ENCODE measurements around the gene PKD1. TPM values are rescaled to one million over a fixed set of nuclear protein-coding genes. Genes with fewer than 3 reads are reported as not detected.
"Not testable (repeated sequence)": the region's sequence is repeated elsewhere in the genome, so short reads cannot be mapped to it uniquely, and the experiment has no call there.

Gene PKD1
- total RNA-seq, 1 donor from 2014 or later: 77.3 TPM

DNA sequence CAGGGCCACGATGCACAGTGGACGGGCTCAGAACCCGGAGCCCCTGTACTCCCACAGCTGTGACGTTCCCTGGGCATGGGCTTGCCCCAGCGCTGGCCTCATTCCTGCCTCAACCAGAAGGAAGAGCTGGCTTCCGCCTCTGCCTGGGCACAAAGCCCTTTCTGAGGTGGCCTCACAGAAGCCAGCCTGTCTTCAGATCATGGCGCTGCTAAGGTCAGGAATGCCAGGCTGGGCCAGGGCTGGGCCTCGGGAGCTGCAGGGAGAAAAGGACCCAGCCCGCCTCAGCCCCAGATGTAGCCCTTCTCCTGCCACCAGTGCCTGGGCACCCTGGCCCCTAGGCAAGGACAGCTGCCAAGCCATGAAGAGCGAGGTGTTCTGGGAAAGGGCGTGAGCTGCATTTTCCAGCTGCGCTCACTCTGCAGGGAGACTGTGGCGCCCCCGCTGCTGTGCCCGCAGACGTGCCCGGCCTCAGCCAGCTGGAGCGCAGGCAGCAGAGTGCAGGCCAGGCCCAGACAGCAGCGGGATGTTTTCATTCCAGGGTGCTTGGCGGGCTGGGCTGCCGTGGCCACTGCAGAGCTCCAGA lies 9.4 kb downstream of the PKD1 start:
- intact Hi-C loops (cut with micrococcal nuclease): not testable (repeated sequence)

DNA sequence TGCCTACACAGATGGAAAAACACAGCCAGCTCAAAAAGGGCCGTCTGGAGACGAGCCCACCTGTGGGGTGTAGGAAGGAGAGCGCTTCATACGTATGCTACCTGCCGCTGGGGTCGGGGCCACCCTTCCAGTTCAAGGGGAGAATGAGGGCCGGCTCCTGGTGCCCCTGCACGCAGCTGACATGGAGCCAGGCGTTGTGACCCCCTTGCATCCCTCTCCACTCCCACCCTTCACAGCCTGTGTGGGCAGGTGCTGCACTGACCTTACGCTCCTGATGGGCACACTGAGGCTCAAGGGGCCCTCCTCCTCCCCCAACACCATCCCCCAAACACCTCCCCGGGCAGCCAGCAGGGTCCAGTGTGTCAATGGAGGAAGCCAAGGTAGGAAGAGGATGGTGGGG lies 10.1 kb downstream of the PKD1 start:
- intact Hi-C loops (cut with micrococcal nuclease): not testable (repeated sequence)

DNA sequence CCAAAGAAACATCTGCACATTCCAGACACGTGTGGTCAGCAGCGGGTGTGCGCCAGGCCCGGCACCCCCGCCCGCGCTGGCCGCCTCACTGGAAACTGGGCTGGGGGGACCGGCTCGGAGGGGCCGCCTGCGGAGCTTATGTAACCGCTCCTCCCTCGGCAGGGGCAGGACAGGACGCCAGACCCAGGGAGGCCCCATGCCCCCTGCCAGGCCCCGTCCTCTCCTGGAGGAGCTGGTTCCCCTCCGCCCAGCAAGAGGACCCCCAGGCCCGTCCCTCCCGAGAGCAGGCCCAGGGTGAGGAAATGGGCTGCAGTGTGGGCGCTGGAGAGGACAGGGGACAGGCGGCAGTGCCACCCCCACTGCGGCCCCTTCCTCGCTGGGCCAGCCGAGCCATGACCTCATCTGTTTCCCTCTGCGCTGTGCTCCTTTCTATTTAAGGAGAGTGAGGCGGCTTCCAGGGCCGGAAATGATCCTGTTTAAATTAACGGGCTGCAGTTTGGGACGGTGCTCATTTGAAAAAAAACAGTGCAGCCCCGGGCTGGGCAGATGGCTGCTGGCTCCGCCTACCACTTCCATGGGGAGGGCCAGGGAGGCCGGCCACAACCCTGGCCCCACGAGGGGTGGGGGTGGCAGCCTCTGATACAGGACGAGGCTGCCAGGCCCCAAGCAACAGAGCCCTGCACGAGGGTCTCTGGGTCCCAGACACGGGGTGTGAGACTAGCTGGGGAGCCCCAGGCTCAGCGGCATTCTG lies 10.8 kb downstream of the PKD1 start:
- intact Hi-C loops (cut with micrococcal nuclease): not testable (repeated sequence)

DNA sequence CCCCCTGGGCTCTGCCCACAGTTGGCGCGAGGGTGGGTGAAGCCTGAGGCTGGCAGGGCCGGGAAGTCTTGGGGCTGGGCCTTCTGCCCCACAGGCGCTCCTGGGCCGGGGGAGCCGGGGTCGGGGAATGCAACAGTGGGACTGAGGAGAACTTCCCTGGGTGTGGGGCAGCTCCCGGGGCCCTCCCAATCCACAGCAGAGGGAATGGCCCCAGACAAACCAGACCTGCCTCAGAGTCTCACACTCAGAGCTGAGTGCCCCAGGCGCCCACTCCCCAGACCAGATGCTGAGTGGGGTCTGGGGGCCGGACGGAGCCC lies 11.4 kb downstream of the PKD1 start:
- intact Hi-C loops (cut with micrococcal nuclease): not testable (repeated sequence)

DNA sequence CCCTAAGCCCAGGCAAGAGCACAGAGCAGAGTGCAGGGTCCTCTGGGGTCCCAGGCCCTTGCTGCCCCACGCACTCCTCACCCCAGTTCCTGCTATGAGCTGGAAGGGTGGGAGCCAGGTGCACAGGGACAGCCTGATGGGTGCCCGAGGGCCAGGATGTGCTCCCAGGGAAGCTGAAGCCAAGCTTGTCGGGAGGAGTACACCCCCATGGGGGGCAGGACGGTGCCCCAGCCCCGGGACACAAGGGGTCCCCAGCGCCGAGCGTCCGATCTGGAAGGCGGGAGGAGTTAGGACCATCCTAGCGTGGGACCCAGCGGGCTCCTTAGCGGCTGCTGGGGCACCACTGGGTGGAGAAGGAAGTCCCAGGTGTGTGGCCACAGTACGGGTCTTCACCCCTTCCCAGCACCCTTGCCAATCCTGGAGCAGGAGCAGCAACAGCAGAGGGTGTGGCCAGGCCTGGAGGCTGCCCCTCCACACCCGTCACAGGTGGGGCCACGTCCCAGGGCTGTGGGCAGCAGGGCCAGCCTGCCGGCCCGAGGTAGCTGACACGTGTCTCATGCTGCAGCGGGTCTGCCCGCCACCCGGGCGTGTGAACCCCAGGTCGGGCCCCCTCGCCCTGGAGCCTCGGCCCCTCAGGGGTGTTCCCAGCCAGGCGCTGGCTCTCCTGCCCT lies 11.9 kb downstream of the PKD1 start:
- intact Hi-C loops (cut with micrococcal nuclease): not testable (repeated sequence)

DNA sequence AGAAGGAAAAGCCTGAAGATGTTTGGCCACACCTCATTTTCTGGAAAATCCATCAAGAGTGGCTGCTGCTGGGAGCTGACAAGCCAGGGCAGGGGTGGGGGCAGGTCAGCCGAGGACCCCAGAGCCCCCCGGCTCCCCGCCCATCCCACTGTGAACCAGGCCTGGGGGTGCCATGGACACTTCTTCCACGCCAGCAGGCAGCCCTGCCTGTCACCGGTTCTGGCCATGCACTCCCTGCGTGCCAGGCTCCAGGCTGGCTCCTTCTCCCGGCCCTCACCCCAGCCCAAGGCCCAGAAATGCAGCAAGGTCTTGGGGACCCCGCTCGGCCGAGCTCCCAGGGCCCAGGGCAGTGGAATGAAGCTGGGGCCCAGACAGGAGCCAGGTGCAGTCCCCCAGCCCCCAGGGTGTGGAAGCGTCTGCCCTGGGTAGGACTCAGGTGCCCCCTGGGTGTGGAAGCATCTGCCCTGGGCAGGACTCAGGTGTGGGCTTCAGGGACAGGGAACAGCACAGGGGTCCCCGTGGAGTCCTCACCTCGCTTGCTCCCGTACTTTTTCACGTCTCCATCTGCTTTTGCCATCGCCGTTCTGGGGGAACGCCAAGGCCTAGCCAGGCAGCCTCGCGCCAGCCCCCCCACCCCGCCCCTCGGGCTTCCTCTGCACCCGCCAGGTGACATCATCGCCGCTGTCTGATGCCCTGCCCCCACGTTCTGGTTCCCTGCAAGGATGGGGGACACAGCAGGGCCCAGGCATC lies 12.6 kb downstream of the PKD1 start:
- intact Hi-C loops (cut with micrococcal nuclease): not testable (repeated sequence)

DNA sequence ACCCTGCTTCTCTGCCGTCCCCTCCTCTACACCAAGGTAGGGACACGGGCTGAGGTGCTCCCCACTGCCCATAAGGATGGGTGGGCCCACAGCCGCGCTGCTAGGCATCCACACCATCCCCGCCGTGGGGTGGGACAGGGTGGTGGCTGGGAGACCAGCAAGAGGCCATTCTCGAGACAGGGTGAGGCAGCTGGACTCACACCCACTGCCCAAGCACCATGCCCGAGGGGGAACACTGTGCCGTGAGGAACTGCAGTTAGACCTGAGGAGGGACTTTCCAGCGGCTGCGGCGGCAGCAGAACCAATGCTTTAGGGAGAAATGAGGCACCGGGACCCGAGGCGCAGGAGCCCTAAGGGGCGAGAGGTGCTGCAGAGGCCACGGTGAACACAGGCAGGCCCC lies 13.3 kb downstream of the PKD1 start:
- intact Hi-C loops (cut with micrococcal nuclease): no loop called here

DNA sequence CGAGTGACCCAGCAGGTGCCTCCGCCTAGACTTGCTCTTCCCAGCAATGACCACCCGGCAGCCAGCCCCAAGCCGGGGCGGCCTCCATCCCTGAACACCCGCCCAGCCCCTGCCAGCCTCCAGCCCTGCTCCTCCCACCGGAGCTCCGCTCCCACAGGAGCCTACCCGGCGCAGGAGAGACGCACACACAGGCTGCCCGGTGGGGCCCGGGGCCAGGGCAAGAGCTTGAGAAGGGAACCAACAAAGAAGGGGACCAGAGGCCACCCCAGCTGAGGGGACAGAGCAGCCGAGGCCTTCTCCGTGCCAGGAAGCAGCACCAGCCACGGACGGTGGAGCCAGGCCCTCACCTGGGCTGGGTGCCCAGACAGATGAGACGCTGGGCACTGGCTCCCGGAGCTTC lies 13.8 kb downstream of the PKD1 start:
- intact Hi-C loops (cut with micrococcal nuclease): no loop called here

DNA sequence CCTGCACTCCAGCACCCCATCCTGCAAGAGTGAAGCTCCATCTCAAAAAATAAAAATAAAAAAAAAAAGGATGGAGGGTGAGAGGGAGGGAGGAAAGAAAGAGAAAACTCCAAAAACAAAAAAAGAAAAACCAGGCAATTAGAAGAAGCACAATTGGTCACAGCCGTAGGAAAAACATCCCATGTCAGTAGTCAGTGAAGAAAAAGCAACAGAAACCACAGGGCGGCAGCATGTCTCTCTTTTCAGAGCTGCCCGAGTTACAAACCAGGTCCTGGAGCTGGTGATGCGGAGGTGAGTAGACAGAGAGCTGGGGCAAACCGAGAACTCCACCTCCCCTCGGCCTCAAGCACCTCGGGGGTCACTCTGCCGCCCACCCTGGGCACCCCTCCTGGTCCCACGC lies 14.4 kb downstream of the PKD1 start:
- intact Hi-C loops (cut with micrococcal nuclease): not testable (repeated sequence)

DNA sequence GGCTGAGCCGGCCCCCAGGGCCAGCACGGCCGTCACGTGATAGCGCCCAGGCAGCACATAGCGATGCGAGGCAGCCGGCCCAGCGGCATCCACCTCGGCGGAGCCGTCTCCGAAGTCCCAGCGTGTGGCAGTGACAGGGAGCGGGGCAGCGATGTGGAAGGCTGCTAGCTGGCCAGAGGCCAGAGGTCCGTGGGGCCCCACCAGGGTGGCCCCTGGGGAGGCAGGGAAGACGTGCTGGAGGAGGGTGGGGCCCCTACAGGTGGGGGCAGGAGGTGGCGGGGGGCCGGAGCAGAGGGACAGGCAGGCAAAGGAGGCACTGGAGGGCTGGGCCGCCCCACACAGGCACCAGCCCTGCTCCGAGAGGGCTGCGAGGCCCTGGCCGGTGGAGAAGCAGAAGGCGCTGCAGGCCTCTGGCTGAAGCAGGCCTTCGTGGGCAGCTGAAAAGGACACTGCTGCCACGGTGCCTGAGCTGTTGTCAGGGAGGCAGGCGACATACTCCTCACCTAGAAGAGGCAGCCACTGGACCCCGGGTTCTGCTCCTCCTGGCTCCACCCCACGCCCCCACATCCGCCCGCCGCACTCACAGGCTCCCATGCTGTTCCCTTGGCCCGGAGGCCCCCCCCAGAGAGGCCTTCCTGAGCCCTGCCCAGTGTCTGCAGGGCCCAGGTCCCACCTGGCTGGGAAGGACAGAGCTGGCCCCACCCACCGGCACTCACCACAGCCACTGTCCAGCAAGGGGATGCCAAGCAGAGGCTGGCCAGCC lies 17.6 kb downstream of the PKD1 start:
- intact Hi-C loops (cut with micrococcal nuclease): not testable (repeated sequence)

DNA sequence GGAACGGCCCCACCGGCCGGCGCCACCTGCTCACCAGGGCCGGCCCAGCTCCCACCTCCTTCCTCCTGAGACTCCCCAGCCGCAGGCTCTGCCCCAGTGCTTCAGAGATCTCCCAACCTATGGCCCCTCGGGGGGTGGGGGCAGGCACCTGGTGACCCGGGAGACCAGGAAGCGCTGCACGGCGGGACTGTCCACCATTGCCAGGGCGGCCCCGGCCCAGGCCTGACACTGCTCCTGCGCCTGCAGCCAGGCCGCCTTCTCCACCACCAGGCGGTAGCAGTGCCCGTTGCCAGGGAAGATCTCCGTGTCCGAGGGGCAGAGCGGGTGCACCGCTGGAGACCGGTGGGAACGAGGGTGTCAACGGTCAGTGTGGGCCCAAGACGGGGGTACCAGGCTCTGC lies 18.4 kb downstream of the PKD1 start:
- intact Hi-C loops (cut with micrococcal nuclease): not testable (repeated sequence)

DNA sequence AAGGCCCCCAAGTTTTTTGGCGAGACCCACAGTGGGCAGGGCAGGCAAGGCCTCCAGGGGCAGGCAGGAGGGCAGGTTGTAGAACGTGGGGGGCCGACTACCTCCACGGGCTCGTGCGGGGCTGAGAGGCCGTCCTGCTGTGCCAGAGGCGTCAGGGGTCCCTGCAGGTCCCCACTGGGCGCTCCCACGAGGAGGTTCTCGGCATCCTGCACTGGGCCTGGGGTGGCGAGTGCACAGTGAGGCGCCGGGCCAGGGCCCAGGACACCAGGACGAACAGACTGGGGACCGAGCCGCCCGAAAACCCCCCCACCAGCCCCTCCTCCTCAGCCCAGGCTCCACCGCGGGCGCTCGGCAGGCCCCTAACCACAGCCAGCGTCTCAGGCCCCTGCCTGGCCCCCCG lies 19.3 kb downstream of the PKD1 start:
- intact Hi-C loops (cut with micrococcal nuclease): not testable (repeated sequence)

DNA sequence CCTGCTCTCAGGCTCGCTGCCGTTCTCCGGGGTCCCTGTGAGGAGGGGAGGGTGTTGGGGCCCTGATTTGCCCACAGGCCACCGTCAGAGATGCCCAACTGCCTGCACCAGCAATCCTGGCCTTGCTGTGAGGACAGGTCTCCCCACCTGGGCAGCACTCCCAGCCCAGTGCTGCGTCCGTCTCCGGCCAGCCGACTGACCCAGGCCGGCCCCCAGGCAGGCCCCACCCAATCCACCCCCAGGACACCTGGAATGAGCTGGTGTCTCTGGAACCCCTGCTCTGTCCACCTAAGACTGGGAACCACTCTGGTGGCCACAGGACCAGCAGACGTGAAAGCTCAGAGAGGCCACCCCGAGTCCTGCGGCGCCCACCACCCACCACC lies 20.1 kb downstream of the PKD1 start:
- intact Hi-C loops (cut with micrococcal nuclease): no loop called here

DNA sequence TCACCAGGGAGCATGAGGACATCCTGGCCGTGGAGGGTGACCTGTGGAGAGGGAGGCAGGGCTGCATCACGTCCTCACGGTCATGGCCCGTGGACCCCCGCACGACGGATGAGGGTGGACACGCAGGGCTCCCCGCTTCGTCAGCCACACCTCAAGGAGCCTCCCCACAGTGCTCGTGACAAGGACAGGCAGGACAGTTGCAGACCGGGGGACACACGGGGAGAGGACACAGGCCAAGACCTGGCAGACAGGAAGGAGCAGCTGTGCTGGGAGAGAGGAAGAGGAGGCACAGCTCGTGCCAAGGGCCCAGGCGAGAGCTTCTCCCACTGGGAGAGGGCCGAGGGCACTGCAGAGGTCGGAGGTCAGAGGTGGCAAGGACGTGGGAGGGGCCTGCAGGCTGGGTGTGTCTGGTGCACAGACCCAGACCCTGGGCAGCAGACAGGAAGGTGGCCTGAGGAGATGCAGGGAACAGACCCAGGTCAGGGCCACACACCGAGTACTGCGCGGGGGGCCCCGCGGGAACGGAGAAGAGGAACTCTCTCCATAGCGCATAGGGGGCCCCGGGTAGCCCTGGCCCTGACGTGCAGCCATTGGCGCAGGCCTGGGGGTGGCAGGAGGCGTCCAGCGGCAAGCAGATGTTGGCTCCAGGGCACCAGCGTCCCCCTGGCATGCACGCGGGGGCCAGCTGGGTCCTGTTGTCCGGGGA lies 20.7 kb downstream of the PKD1 start:
- intact Hi-C loops (cut with micrococcal nuclease): not testable (repeated sequence)

DNA sequence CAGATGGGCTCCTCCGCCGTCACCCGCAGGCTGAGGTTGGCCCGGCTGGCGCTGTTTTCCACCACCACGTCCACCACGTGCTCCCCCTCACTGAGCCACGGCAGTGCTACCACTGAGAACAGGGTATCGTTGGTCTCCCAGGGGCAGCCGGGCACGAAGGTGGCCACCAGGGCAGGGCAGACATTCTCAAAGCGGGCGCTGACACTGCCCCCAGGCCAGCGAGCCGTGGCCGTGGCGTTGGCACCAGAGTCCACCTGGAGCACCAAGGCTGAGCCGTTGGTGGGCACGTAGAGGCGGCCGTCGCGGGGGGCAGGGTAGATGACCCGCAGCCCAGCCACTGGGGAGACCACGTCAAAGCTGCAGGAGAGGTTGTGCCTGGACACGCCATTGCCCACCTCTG lies 21.5 kb downstream of the PKD1 start:
- intact Hi-C loops (cut with micrococcal nuclease): not testable (repeated sequence)

DNA sequence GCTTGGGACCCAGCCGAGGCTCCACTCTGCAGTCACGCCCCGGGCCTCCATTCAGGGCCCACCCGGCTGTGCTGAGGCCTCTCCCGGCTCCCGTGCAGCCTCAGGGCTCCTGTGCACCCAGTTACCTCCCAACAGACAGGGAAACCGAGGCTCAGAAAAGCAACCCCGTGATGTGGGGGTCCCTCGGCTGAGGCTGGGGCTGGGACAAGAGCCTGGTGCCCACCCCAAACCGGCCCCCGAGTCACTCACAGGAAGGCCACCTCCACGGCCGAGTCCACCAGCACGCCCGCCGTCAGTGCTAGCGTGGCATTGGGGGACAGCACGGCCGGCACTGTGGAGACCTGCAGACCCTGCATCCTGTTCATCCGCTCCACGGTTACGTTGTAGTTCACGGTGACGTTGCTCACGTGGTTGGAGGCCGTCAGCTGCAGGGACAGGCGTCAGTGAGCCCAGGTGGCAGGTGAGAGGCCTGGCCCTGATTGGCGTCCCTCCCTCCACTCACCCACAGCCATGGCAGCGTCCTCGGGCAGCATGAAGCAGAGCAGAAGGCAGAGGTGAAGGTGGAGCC lies 23.1 kb downstream of the PKD1 start:
- intact Hi-C loops (cut with micrococcal nuclease): not testable (repeated sequence)

DNA sequence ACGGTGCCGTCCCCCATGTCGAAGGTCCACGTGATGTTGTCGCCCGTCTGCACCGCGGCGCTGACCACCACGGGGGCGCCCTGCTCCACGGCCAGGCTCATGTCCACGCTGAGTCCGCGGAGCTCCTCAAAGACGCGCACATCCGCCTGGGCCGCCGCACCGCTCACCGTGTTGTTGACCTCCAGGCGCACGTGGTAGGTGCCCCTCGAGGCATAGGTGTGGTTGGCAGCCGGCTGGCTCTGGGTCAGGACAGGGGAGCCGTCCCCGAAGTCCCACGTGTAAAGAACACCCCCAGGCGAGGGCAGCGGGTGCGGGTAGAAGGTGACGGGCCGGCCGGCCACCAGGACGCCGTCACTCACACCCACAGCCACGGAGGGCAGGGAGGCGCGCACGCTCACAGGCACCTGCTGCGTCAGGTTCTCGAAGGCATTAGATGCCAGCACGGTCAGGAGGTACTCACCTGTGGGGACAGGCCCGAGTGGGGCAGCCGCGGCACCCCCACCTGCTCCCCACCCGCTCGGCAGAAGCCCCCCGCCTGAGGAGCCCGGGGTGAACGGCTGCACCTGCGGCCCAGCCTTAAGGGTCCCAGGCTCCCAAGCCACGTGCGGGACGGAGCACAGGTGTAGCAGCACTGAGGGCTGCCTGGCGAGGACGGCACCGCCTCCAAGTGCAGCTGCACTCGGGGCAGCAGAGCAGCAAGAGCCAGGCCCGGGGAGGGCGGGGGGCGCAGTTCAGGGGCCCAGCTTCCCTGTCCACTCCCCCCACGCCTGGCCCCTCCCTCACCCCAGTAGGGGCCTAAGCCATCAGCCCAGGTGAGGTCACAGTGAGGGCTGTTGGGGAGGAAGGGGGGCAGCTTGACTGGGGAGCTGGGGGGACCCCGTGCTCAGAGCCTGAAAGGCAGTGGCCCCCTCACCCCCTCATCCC lies 24.0 kb downstream of the PKD1 start:
- intact Hi-C loops (cut with micrococcal nuclease): not testable (repeated sequence)

DNA sequence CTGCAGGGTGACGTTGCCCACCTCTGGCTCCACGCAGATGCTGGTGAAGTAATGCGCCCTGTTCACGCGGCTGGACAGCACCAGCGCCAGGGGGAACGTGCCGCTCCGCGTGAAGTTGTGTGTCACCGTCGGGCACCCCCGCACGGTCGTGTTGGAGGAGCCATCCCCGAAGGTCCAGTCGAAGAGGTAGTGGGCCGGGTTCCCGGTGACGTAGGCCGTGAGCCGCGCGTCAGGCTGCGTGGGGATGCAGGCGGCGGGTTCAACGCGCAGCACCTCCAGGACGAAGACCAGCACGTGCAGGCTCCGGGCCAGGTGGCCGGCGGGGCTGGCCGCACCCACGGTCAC lies 24.7 kb downstream of the PKD1 start:
- intact Hi-C loops (cut with micrococcal nuclease): not testable (repeated sequence)

DNA sequence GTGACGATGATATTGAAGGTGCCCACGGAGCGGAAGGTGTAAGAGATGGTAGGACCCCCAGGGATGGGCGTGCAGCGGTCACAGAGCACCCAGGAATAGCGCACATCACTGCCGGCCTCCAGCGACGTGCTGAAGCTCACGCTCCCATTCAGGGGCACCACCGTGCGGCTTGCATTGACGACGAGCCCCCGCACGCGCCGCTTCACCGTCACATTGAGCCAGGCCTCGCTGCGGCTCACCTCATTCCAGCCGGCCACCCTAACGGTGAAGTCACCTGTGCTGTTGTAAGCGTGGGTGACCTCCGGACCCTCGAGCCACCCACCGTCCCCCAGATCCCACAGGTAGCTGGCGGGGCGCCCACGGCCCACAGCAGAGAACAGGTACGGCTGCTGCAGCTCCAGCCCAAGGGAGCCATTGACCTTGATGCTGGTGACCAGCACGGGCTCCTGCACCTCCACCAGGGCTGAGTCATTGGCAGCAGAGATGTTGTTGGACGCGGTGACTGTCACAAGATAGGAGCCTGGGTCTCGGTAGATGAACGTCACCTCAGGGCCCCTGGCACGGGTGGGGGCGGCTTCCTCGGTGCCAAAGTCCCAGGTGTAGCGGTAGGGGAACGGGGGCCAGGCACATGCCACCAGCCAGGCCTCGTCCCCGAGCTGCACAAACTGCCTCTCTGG lies 25.2 kb downstream of the PKD1 start:
- intact Hi-C loops (cut with micrococcal nuclease): not testable (repeated sequence)

Data from T-helper 2 cell treated with Interferon-gamma antibody and Interleukin-4, amounts not matched to agents 100 ng/mL and 5 ng/mL, for 36 hours (primary cell).